ENCODE measurements around the gene MROH8.

DNA sequence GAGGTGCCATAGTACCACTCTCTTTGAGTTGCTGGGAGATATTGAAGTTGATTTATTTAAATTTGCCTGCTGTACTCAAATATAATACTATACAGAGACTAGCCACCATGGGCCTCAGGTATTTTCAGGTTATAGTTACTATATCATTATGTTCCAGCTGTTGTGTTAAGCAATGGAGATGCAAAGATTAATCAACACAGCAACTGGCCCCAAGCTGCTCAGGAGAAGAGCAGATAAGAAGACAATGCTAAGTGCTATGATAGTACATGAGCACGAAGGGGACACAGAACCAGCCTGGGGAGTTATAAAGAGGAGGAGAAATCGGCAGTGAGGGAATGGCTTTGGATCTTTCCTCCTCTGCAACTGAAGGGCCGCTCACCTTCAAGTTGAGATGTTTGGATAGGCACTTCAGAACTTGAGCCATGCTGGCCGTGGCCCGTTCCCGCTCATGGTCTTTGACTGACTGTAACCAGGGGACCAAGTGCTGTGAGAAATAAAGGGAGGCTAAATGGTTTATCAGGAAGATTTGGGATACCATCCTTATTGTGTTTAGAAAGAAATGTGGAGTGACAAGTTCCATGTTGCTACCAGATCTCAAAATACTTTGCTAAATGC, 24.6 kb downstream of the MROH8 start:
- TF ChIP-seq, protein P1, sequence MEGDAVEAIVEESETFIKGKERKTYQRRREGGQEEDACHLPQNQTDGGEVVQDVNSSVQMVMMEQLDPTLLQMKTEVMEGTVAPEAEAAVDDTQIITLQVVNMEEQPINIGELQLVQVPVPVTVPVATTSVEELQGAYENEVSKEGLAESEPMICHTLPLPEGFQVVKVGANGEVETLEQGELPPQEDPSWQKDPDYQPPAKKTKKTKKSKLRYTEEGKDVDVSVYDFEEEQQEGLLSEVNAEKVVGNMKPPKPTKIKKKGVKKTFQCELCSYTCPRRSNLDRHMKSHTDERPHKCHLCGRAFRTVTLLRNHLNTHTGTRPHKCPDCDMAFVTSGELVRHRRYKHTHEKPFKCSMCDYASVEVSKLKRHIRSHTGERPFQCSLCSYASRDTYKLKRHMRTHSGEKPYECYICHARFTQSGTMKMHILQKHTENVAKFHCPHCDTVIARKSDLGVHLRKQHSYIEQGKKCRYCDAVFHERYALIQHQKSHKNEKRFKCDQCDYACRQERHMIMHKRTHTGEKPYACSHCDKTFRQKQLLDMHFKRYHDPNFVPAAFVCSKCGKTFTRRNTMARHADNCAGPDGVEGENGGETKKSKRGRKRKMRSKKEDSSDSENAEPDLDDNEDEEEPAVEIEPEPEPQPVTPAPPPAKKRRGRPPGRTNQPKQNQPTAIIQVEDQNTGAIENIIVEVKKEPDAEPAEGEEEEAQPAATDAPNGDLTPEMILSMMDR (IDR thresholded peaks at IDR 0.05) = no peak
- TF ChIP-seq EP300 (IDR thresholded peaks at IDR 0.05) = no peak
- TF ChIP-seq POLR2A (IDR thresholded peaks at IDR 0.05) = no peak
- no peak for TF ChIP-seq POLR2AphosphoS5 (IDR thresholded peaks at IDR 0.05)
